Mononuclear cell (primary cell): ENCODE data around the gene PRLH. TPM values are rescaled to one million over a fixed set of nuclear protein-coding genes. Genes with fewer than 3 reads are reported as not detected.

Experiments
- H3K27me3 ChIP-seq: 2 replicates; pipeline ENCODE4 v1.6.0; 2011; ENCODE audit warnings: low read length, control low read depth; ENCODE audit not compliant: insufficient read depth
- H3K4me1 ChIP-seq: 2 replicates; pipeline ENCODE4 v1.5.1; 2011; ENCODE audit warnings: mild to moderate bottlenecking, low read length, control low read depth; ENCODE audit not compliant: insufficient read depth
- H3K4me3 ChIP-seq: 2 replicates; pipeline ENCODE4 v1.5.1; 2011; ENCODE audit warnings: mild to moderate bottlenecking, low read length, moderate library complexity
- H3K9me3 ChIP-seq: 2 replicates; pipeline ENCODE4 v1.5.1; 2011; ENCODE audit warnings: low read depth, mild to moderate bottlenecking, control low read depth, low read length
- total RNA-seq: library from RNA; depleted of rRNA; stranded (reverse); fragments of >200 nt; gene quantifications from one replicate; pipeline ENCODE4 v1.2.3, GENCODE V29; 2012

Gene PRLH
- total RNA-seq, 1 donor, result not detected

DNA sequence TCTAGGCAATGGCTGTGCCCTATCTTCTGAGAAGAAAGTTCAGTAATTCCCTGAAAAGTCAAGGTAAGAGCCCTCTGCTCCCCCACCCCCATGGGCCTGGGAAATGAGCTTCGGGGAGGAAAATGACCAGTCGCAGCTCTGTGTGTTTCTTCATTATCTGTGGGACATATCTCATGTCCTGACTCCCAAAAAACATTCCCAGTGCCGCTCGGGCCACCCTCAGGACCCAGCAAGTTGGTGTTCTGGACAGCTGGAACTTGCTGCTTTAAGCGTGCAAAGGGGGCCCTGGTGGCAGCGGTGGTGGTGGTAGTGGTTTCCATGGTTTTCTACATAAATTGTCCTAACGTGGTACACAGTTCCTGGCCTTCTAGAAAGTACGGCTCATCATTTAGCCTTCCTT, 17.2 kb upstream of the PRLH start:
- Histone ChIP-seq H3K4me3 (no peak overlapping the region), H3K27me3 (no peaks in the 10 kb centered on the region), H3K9me3 (no peaks in the 10 kb centered on the region), H3K4me1 (no peaks in the 10 kb centered on the region)

DNA sequence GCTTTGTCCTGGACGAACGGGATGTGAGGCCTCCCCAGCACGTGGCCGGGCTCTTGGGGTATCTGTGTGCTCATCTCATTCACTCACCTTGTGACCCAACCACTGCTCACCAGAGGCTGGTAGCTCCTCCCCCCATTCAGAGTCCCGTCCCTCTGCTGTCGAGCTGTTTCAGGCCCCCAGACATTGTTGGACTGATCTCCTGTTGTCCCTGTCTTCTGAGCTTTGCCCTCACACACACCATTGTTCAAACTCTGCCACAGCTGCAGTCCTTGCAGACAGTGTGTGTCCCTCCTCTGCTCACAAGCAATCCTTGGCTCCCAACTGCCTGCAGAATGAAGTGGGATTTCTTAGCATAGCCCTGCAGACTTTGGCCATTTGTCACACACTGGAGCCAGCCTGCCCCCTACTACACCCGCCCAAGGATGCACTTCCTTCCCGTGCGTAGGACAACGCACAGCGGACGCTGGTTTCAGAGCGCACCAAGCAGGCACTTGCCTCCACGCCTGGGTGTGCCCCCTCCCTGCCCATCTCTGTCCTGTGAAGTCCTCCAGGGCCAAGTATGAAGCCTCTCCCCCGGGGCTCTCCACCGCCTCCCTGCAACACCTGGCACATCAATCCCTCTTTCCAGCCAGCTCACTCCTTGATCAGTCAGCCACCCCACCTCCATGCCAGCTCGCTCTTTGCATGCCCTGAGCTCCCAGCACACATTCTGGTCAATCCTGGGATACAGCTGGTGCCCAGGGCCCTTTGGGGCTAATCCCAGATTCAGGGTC, 16.5 kb upstream of the PRLH start:
- Histone ChIP-seq H3K4me1 (no peaks in the 10 kb centered on the region), H3K9me3 (no peaks in the 10 kb centered on the region), H3K4me3 (no peak overlapping the region), H3K27me3 (no peaks in the 10 kb centered on the region)

GRCh38 chr2:237551071-237551574, 15.3 kb upstream of the PRLH start:
- Histone ChIP-seq H3K4me1 (no peaks in the 10 kb centered on the region), H3K4me3 (no peak overlapping the region), H3K9me3 (peaks cover 6% of the 10 kb centered on the region), H3K27me3 (no peaks in the 10 kb centered on the region)

- H3K27me3 ChIP-seq, result no peaks in the 10 kb centered on the region
These were observed 13.5 kb upstream of the PRLH start for GRCh38 chr2:237552908-237553307.

DNA sequence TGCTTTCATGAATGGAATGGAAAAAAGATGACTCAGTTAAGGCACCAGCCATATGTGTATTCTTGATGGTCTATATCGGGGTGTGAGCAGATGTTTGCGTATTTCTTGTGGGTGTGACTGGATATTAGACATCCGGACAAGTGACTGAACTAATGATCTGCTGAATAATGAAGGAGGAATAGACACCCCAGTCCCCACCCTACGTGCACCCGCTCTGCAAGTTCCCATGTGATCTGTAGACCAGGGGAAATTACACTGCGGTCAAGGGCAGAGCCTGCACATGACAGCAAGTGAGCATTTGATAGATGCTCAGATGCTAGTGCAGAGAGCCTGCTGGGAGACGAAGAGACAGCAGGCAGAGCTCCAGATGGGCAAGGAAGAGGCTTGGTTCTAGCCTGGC, 12.4 kb upstream of the PRLH start:
- peaks cover 6% of the 10 kb centered on the region for H3K9me3 ChIP-seq
- H3K4me1 ChIP-seq, result no peaks in the 10 kb centered on the region
- H3K27me3 ChIP-seq, result no peaks in the 10 kb centered on the region
- H3K4me3 ChIP-seq, result no peak overlapping the region

More at GRCh38 chr2:237552908-237553307, 13.5 kb upstream of the PRLH start:
- Histone ChIP-seq H3K4me1 (no peaks in the 10 kb centered on the region), H3K4me3 (no peak overlapping the region), H3K9me3 (peaks cover 6% of the 10 kb centered on the region)

DNA sequence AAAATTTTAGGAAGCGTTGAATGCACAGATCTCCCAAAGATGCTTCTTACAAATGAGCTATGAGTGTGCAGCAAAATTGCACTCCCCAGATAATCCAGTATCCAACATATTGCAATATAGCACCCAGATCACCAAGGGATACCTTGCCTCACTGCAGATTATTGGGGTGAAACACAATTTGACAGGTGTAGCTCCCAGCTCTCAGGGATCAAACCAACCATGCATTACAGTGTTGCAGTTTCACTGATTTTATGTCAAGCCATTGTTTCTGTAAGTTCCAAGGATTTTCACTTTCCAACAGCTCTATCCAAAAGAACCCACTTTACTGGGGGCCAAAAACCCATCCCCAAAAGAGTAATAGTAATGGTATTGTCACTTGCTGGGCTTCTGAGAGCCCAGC, 10.8 kb upstream of the PRLH start:
- Histone ChIP-seq H3K27me3 (no peaks in the 10 kb centered on the region), H3K9me3 (peaks cover 6% of the 10 kb centered on the region), H3K4me1 (no peaks in the 10 kb centered on the region), H3K4me3 (no peak overlapping the region)

GRCh38 chr2:237556773-237557632, 9.4 kb upstream of the PRLH start:
- Histone ChIP-seq H3K4me3 (no peak overlapping the region), H3K9me3 (peaks cover 6% of the 10 kb centered on the region), H3K4me1 (no peaks in the 10 kb centered on the region), H3K27me3 (no peaks in the 10 kb centered on the region)

DNA sequence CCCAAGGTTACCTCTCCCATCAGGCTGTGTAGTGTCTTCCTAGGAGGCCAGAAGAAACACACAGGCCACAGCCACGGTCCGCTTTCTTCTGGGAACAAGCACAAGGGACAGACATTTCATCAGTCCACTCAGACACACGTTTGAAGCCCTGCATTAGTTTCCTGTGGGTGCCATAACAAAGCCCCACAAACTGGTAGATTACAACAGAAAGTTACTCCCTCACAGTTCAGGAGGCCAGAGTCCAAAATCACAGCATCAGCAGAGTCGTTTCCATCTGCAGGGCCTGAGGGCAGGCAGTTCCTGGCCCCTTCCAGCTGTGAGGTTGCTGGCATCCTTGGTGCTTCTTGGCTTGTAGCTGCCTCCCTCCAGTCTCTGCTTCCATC, 8.8 kb upstream of the PRLH start:
- H3K9me3 ChIP-seq, result peaks cover 6% of the 10 kb centered on the region
- H3K4me1 ChIP-seq, result no peaks in the 10 kb centered on the region
- H3K27me3 ChIP-seq, result no peaks in the 10 kb centered on the region
- H3K4me3 ChIP-seq, result no peak overlapping the region

GRCh38 chr2:237558961-237559641, 7.3 kb upstream of the PRLH start:
- peaks cover 6% of the 10 kb centered on the region for H3K9me3 ChIP-seq
- no peak overlapping the region for H3K4me3 ChIP-seq
- H3K27me3 ChIP-seq, result no peaks in the 10 kb centered on the region
- no peaks in the 10 kb centered on the region for H3K4me1 ChIP-seq

DNA sequence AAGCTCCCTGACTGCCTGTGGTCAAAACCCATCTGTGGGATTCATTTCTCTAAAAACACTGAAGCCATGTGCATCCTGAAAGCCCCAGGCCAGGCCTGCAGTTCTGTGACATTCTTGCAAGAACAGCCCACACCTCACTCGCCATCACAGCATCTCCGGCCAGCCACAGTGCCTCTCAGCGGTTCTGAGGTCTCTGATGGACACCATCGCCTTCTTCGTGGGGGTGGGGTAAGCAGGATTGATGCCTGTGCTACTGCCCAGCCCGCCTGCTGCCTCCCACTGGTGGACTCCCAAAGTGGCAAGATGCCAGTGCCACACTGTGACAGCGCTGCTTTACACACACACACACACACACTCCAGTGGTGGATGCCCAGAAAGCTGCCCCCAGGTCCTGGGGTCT, 5.2 kb upstream of the PRLH start:
- H3K27me3 ChIP-seq, result no peaks in the 10 kb centered on the region
- H3K4me3 ChIP-seq, result no peak overlapping the region

GRCh38 chr2:237563816-237564215, 2.6 kb upstream of the PRLH start:
- Histone ChIP-seq H3K4me3 (no peak overlapping the region), H3K9me3 (no peaks in the 10 kb centered on the region), H3K4me1 (no peaks in the 10 kb centered on the region), H3K27me3 (no peaks in the 10 kb centered on the region)

More for the DNA sequence above, 5.2 kb upstream of the PRLH start:
- no peaks in the 10 kb centered on the region for H3K4me1 ChIP-seq
- no peaks in the 10 kb centered on the region for H3K9me3 ChIP-seq

GRCh38 chr2:237564526-237565131, 1.7 kb upstream of the PRLH start:
- Histone ChIP-seq H3K9me3 (no peaks in the 10 kb centered on the region), H3K27me3 (no peaks in the 10 kb centered on the region), H3K4me1 (no peaks in the 10 kb centered on the region), H3K4me3 (no peak overlapping the region)

GRCh38 chr2:237565974-237566373, 400 bp upstream of the PRLH start:
- Histone ChIP-seq H3K4me3 (no peak overlapping the region), H3K9me3 (no peaks in the 10 kb centered on the region), H3K27me3 (no peaks in the 10 kb centered on the region), H3K4me1 (no peaks in the 10 kb centered on the region)

DNA sequence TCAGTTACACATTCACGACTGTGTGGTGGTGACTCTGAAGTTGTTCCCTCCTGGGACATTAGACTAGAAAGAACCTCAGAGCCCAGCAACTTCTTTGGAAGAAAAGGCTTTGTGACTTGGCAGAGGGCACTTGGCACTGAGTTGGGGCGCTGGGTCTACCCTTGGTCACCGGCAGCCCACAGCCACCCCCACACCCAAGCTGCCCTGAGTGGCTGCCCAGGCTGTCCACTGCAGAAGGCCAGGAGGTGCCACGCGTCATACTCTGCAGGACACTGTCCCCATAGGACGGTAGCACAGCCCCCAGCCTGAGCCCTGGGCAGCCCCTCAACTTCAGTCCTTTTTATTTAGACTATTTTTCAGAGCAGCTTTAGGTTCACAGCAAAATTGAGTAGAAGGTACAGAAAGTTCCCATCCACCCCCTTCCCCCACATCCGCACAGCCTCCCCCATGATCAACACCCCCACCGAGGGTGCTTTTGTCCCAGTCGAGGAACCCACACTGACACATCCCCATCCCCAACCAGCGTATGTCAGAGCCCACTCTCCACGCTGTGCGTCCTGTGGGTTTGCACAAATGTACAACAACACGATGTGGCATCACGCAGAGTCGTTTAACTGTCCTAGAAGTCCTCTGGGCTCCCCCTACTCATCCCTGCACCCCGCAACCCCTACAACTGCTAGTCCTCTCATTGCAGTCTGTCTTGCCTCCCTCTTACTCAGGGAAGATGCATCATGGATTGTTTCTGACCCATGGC, 1.1 kb downstream of the PRLH start:
- Histone ChIP-seq H3K27me3 (no peaks in the 10 kb centered on the region), H3K9me3 (no peaks in the 10 kb centered on the region), H3K4me1 (no peaks in the 10 kb centered on the region), H3K4me3 (no peak overlapping the region)
